ENCODE results near the gene GLI3.

GLI3 gene

GRCh38 chr7:42235741-42236161 lies 1.3 kb downstream of the GLI3 start:
- peak; percentile 58 for DNase-seq

- no peak for DNase-seq
These were observed 2.3 kb downstream of the GLI3 start for GRCh38 chr7:42234736-42235135.

GRCh38 chr7:42233695-42234331 lies 3.2 kb downstream of the GLI3 start:
- no peak for DNase-seq

GRCh38 chr7:42233171-42233570 lies 3.8 kb downstream of the GLI3 start:
- no peak for DNase-seq

GRCh38 chr7:42232275-42232674 lies 4.7 kb downstream of the GLI3 start:
- DNase-seq: no peak

- no peak for DNase-seq
These were observed 5.8 kb downstream of the GLI3 start for GRCh38 chr7:42231043-42231787.

GRCh38 chr7:42227936-42228591 lies 8.9 kb downstream of the GLI3 start:
- peak; percentile 66 for DNase-seq

GRCh38 chr7:42227541-42227935 lies 9.5 kb downstream of the GLI3 start:
- no peak for DNase-seq

- no peak for DNase-seq
These were observed 10.0 kb downstream of the GLI3 start for GRCh38 chr7:42227021-42227420.

GRCh38 chr7:42226354-42226941 lies 10.6 kb downstream of the GLI3 start:
- DNase-seq: no peak

GRCh38 chr7:42224391-42225003 lies 12.5 kb downstream of the GLI3 start:
- no peak for DNase-seq

- DNase-seq: peak; percentile 46
These were observed 14.1 kb downstream of the GLI3 start for GRCh38 chr7:42222891-42223290.

- no peak for DNase-seq
These were observed 14.9 kb downstream of the GLI3 start for GRCh38 chr7:42222125-42222524.

GRCh38 chr7:42221304-42221703 lies 15.7 kb downstream of the GLI3 start:
- DNase-seq: no peak

GRCh38 chr7:42219447-42219846 lies 17.6 kb downstream of the GLI3 start:
- DNase-seq: no peak

GRCh38 chr7:42218248-42218647 lies 18.8 kb downstream of the GLI3 start:
- DNase-seq: no peak

- no peak for DNase-seq
These were observed 19.5 kb downstream of the GLI3 start for GRCh38 chr7:42217548-42217947.

- no peak for DNase-seq
These were observed 20.0 kb downstream of the GLI3 start for GRCh38 chr7:42217053-42217452.

- no peak for DNase-seq
These were observed 22.8 kb downstream of the GLI3 start for GRCh38 chr7:42214060-42214679.

GRCh38 chr7:42213093-42213492 lies 23.9 kb downstream of the GLI3 start:
- no peak for DNase-seq

- DNase-seq: no peak
These were observed 24.4 kb downstream of the GLI3 start for GRCh38 chr7:42212541-42213090.

- no peak for DNase-seq
These were observed 25.1 kb downstream of the GLI3 start for GRCh38 chr7:42211938-42212337.
